ENCODE measurements around the gene N4BP2L1.

The N4BP2L1 gene

GRCh38 chr13:32425158-32425557 is 2.8 kb downstream of the N4BP2L1 start:
- H3K4me1 ChIP-seq = no peaks in the 10 kb centered on the region
- TF ChIP-seq, protein P1, sequence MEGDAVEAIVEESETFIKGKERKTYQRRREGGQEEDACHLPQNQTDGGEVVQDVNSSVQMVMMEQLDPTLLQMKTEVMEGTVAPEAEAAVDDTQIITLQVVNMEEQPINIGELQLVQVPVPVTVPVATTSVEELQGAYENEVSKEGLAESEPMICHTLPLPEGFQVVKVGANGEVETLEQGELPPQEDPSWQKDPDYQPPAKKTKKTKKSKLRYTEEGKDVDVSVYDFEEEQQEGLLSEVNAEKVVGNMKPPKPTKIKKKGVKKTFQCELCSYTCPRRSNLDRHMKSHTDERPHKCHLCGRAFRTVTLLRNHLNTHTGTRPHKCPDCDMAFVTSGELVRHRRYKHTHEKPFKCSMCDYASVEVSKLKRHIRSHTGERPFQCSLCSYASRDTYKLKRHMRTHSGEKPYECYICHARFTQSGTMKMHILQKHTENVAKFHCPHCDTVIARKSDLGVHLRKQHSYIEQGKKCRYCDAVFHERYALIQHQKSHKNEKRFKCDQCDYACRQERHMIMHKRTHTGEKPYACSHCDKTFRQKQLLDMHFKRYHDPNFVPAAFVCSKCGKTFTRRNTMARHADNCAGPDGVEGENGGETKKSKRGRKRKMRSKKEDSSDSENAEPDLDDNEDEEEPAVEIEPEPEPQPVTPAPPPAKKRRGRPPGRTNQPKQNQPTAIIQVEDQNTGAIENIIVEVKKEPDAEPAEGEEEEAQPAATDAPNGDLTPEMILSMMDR (IDR thresholded peaks at IDR 0.05; ENCODE audit: low read depth, low read length) = no peak
- no peaks in the 10 kb centered on the region; the same call in 1 of the 2 replicates for H3K27me3 ChIP-seq
- H3K4me3 ChIP-seq (ENCODE audit: low read depth, low read length) = no peak overlapping the region
- no peak for DNase-seq
- H3K9me3 ChIP-seq = no peaks in the 10 kb centered on the region
- H3K36me3 ChIP-seq = no peaks in the 10 kb centered on the region

- H3K9me3 ChIP-seq = no peaks in the 10 kb centered on the region
- H3K27me3 ChIP-seq = no peaks in the 10 kb centered on the region; the same call in 1 of the 2 replicates
- H3K4me3 ChIP-seq (ENCODE audit: low read depth, low read length) = no peak overlapping the region
- TF ChIP-seq, protein P1 (IDR thresholded peaks at IDR 0.05; ENCODE audit: low read depth, low read length) = no peak
- DNase-seq = no peak
- no peaks in the 10 kb centered on the region for H3K36me3 ChIP-seq
- H3K4me1 ChIP-seq = no peaks in the 10 kb centered on the region
Observed at GRCh38 chr13:32423592-32423991, 4.3 kb downstream of the N4BP2L1 start.

GRCh38 chr13:32419862-32420261 is 8.1 kb downstream of the N4BP2L1 start:
- Histone ChIP-seq H3K4me3 (ENCODE audit: low read depth, low read length) (no peak overlapping the region), H3K9me3 (no peaks in the 10 kb centered on the region), H3K27me3 (no peaks in the 10 kb centered on the region; the same call in 1 of the 2 replicates), H3K36me3 (no peaks in the 10 kb centered on the region), H3K4me1 (no peaks in the 10 kb centered on the region)
- DNase-seq = no peak
- TF ChIP-seq, protein P1 (IDR thresholded peaks at IDR 0.05; ENCODE audit: low read depth, low read length) = no peak

GRCh38 chr13:32417995-32418394 is 9.9 kb downstream of the N4BP2L1 start:
- TF ChIP-seq, protein P1 (IDR thresholded peaks at IDR 0.05; ENCODE audit: low read depth, low read length) = no peak
- no peak overlapping the region for H3K4me3 ChIP-seq (ENCODE audit: low read depth, low read length)
- H3K36me3 ChIP-seq = no peaks in the 10 kb centered on the region
- no peak for DNase-seq
- no peaks in the 10 kb centered on the region; the same call in 1 of the 2 replicates for H3K27me3 ChIP-seq
- H3K9me3 ChIP-seq = no peaks in the 10 kb centered on the region
- H3K4me1 ChIP-seq = no peaks in the 10 kb centered on the region

- H3K27me3 ChIP-seq = no peaks in the 10 kb centered on the region; the same call in 1 of the 2 replicates
- TF ChIP-seq, protein P1 (IDR thresholded peaks at IDR 0.05; ENCODE audit: low read depth, low read length) = peak; percentile 86
- H3K36me3 ChIP-seq = no peaks in the 10 kb centered on the region
- no peak overlapping the region for H3K4me3 ChIP-seq (ENCODE audit: low read depth, low read length)
- H3K9me3 ChIP-seq = no peaks in the 10 kb centered on the region
- no peaks in the 10 kb centered on the region for H3K4me1 ChIP-seq
- DNase-seq = peak; percentile 41
Observed at GRCh38 chr13:32415019-32415418, 12.9 kb downstream of the N4BP2L1 start.

DNA sequence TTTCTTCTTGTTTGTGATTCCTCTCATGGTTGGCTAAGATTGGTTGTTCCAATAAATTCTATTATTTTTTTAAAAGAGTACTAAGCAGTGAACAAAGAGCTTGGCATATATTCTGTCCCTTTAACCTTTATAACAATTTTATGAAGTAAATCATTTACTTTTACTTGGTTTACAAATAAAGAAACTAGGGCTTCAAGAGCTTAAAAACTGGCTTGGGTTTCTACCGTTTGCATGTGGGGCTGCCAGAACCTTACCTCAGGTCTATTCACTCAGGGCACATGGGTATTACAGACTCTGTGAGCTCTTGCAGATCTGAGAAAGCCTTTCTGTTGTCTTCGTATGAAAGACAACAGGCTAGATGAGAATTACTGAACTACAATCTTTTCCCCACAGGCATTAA is 13.3 kb downstream of the N4BP2L1 start:
- H3K36me3 ChIP-seq = no peaks in the 10 kb centered on the region
- DNase-seq = no peak
- no peaks in the 10 kb centered on the region for H3K4me1 ChIP-seq
- TF ChIP-seq, protein P1 (IDR thresholded peaks at IDR 0.05; ENCODE audit: low read depth, low read length) = no peak
- no peaks in the 10 kb centered on the region for H3K27me3 ChIP-seq
- H3K9me3 ChIP-seq = no peaks in the 10 kb centered on the region
- H3K4me3 ChIP-seq (ENCODE audit: low read depth, low read length) = no peak overlapping the region
